ENCODE results near the gene SH3BGRL3. TPM values are rescaled to one million over a fixed set of nuclear protein-coding genes. Genes with fewer than 3 reads are reported as not detected.

The SH3BGRL3 gene
- polyA plus RNA-seq, 1 donor from 2014 or later: 12.8 TPM

DNA sequence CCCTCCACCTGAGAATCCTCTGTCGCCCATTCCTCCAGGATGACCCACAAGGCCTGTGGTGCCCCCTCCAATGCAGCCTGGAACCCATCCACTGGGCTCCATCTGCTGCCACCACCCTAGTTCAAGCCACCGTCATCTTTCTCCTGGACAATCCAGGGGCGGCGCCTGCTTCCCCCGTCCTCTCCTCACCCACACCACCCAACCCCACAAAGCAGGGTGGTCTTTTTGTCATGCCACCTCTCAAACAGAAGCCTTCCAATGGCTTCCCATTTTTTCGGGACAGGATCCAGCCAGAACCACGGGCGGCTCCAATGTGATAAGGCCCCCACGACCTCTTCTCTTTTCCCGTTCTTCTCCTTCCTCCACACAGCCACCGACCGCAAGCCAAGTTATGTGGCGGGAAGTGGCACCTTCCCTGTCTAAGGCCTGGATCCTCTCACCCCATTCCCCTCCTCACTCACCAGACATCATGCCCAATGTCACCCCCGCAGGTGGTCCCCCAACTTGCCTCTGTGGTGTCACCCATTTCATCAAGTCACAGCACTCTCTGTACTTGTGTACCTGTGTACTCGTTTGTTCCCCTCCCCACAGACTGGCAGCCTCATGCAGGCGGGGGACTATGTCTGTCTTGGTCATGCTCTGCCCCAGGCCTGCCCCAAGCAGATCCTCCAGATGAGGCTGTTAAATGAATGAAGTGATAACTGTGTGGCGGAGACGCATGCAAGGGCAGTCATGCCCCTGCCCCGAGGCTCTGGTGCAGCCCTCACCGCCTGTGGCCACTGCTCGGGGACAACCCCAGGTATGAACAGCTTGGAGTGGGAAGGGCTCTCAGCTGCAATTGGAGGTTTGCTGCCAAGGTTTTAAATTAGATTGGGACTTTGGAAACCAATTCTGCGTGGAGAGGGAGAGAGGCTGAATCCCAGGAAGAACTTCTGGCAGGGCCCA is 15.6 kb downstream of the SH3BGRL3 start:
- Histone ChIP-seq H3K4me2 (ENCODE audit: low read length) (no peak overlapping the region), H3K79me2 (replicated peaks; ENCODE audit: insufficient read depth, low read length) (no peaks in the 10 kb centered on the region), H3K36me3 (ENCODE audit: insufficient read depth, low read length) (no peaks in the 10 kb centered on the region), H2AFZ (ENCODE audit: low read depth, low read length) (no peak overlapping the region), H3K9ac (ENCODE audit: low read length) (no peak overlapping the region), H3K9me2 (ENCODE audit: insufficient read depth, low read length) (no peaks in the 10 kb centered on the region), H4K20me1 (ENCODE audit: insufficient read depth) (no peaks in the 10 kb centered on the region), H3K4me3 (ENCODE audit: low read length) (no peak overlapping the region), H3K27ac (ENCODE audit: low read length) (no peak overlapping the region), H3F3A (ENCODE audit: insufficient read depth, low read length, poor library complexity, severe bottlenecking) (no peaks in the 10 kb centered on the region), H3K27me3 (ENCODE audit: insufficient read depth, low read depth, low read length) (no peaks in the 10 kb centered on the region), H3K9me3 (ENCODE audit: low read length) (no peaks in the 10 kb centered on the region)
- TF ChIP-seq SMC3 (conservative IDR thresholded peaks at IDR 0.05; ENCODE audit: poor library complexity) (no peak), MXI1 (conservative IDR thresholded peaks at IDR 0.05; ENCODE audit: poor library complexity, severe bottlenecking) (no peak), TAF1 (IDR thresholded peaks at IDR 0.05; ENCODE audit: low read depth) (no peak), REST (IDR thresholded peaks at IDR 0.05; ENCODE audit: borderline replicate concordance) (no peak), RAD21 (conservative IDR thresholded peaks at IDR 0.05) (no peak), EP300 (conservative IDR thresholded peaks at IDR 0.05; ENCODE audit: poor library complexity, severe bottlenecking) (no peak), CTCF (IDR thresholded peaks at IDR 0.05; ENCODE audit: poor library complexity, severe bottlenecking) (no peak), EZH2 (IDR thresholded peaks at IDR 0.05; ENCODE audit: borderline replicate concordance, insufficient read depth, low read length, poor library complexity, severe bottlenecking) (no peak), POLR2AphosphoS5 (IDR thresholded peaks at IDR 0.05) (no peak)

GRCh38 chr1:26296340-26297056 is 16.6 kb downstream of the SH3BGRL3 start:
- Histone ChIP-seq H3K27ac (ENCODE audit: low read length) (no peak overlapping the region), H3K36me3 (ENCODE audit: insufficient read depth, low read length) (no peaks in the 10 kb centered on the region), H3K4me2 (ENCODE audit: low read length) (no peak overlapping the region), H3K9me2 (ENCODE audit: insufficient read depth, low read length) (no peaks in the 10 kb centered on the region), H4K20me1 (ENCODE audit: insufficient read depth) (no peaks in the 10 kb centered on the region), H3K9me3 (ENCODE audit: low read length) (no peaks in the 10 kb centered on the region), H3F3A (ENCODE audit: insufficient read depth, low read length, poor library complexity, severe bottlenecking) (no peaks in the 10 kb centered on the region), H3K79me2 (replicated peaks; ENCODE audit: insufficient read depth, low read length) (no peaks in the 10 kb centered on the region), H3K9ac (ENCODE audit: low read length) (no peak overlapping the region), H3K27me3 (ENCODE audit: insufficient read depth, low read depth, low read length) (no peaks in the 10 kb centered on the region), H2AFZ (ENCODE audit: low read depth, low read length) (no peak overlapping the region), H3K4me3 (ENCODE audit: low read length) (no peak overlapping the region)
- TF ChIP-seq EP300 (conservative IDR thresholded peaks at IDR 0.05; ENCODE audit: poor library complexity, severe bottlenecking) (no peak), MXI1 (conservative IDR thresholded peaks at IDR 0.05; ENCODE audit: poor library complexity, severe bottlenecking) (no peak), EZH2 (IDR thresholded peaks at IDR 0.05; ENCODE audit: borderline replicate concordance, insufficient read depth, low read length, poor library complexity, severe bottlenecking) (no peak), SMC3 (conservative IDR thresholded peaks at IDR 0.05; ENCODE audit: poor library complexity) (no peak), REST (IDR thresholded peaks at IDR 0.05; ENCODE audit: borderline replicate concordance) (no peak), POLR2AphosphoS5 (IDR thresholded peaks at IDR 0.05) (no peak), TAF1 (IDR thresholded peaks at IDR 0.05; ENCODE audit: low read depth) (no peak), CTCF (IDR thresholded peaks at IDR 0.05; ENCODE audit: poor library complexity, severe bottlenecking) (no peak), RAD21 (conservative IDR thresholded peaks at IDR 0.05) (no peak)
